ENCODE results near the gene MYO1D.

- no peak for TF ChIP-seq CTCF (IDR thresholded peaks at IDR 0.05)
- TF ChIP-seq POLR2A (IDR thresholded peaks at IDR 0.05), result no peak
Observed at GRCh38 chr17:32463304-32463703, 413.6 kb downstream of the MYO1D start.

All from adrenal gland (tissue), 5 donors.